MCF 10A (cell line): ENCODE data around the gene LEO1. TPM values are rescaled to one million over a fixed set of nuclear protein-coding genes. Genes with fewer than 3 reads are reported as not detected.

Source experiments
- BruUV-seq: library from RNA; stranded (reverse); fragments of 400-500 nt; replicated peaks from 2 replicates; lab custom pipeline; 2021; lab: Mats Ljungman, UMichigan
- CTCF ChIA-PET: fragments of 300-600 bp; sonication (Branson Sonifier 250); formaldehyde crosslinking; extraction: SDS; loops from one replicate; lab custom pipeline; 2021; ENCODE audit warnings: antibody characterized with exemption, inconsistent platforms; lab: Yijun Ruan, JAX
- POLR2A ChIA-PET: fragments of 300-600, 350-650 bp; sonication (Branson Sonifier 250); formaldehyde crosslinking; extraction: SDS; loops from one replicate; lab custom pipeline; 2020; ENCODE audit warnings: antibody characterized with exemption, inconsistent platforms; lab: Yijun Ruan, JAX
- DNase-seq: peaks from one replicate; pipeline ENCODE4 v3.0.0-alpha.2; 2018; ENCODE audit not compliant: unreplicated experiment
- H3K27ac Mint-ChIP-seq: one replicate; pipeline ENCODE4 v1.8.0; 2022; ENCODE audit warnings: mild to moderate bottlenecking, low read depth, mixed read lengths; ENCODE audit not compliant: unreplicated experiment
- H3K27me3 Mint-ChIP-seq: one replicate; pipeline ENCODE4 v1.8.0; 2022; ENCODE audit warnings: mixed read lengths; ENCODE audit not compliant: insufficient read depth, unreplicated experiment
- H3K36me3 Mint-ChIP-seq: one replicate; pipeline ENCODE4 v1.8.0; 2022; ENCODE audit warnings: mild to moderate bottlenecking, moderate library complexity, mixed read lengths; ENCODE audit not compliant: insufficient read depth, unreplicated experiment
- H3K4me1 Mint-ChIP-seq: one replicate; pipeline ENCODE4 v1.8.0; 2022; ENCODE audit warnings: mixed read lengths; ENCODE audit not compliant: insufficient read depth, unreplicated experiment
- H3K4me3 Mint-ChIP-seq: one replicate; pipeline ENCODE4 v1.8.0; 2022; ENCODE audit warnings: mild to moderate bottlenecking, moderate library complexity, mixed read lengths; ENCODE audit not compliant: unreplicated experiment
- H3K9me3 Mint-ChIP-seq: one replicate; pipeline ENCODE4 v1.8.0; 2022; ENCODE audit warnings: mixed read lengths; ENCODE audit not compliant: unreplicated experiment
- intact Hi-C: fragments of 100-400 bp; cut with micrococcal nuclease; formaldehyde crosslinking; loops from 2 replicates; pipeline ENCODE4 v1.14.1; 2022
- total RNA-seq: library from RNA; stranded (reverse); gene quantifications from 2 replicates; pipeline ENCODE4 v1.2.3, GENCODE V29; 2022
- TF ChIP-seq, protein P1 (sequence below): fragments of 200-600 bp; IDR thresholded peaks from one replicate; pipeline ENCODE4 v1.8.0; 2022; ENCODE audit warnings: antibody characterized with exemption, mild to moderate bottlenecking; ENCODE audit not compliant: unreplicated experiment

LEO1 gene
- total RNA-seq, 1 experiment from 2014 or later: 24.2 TPM

DNA sequence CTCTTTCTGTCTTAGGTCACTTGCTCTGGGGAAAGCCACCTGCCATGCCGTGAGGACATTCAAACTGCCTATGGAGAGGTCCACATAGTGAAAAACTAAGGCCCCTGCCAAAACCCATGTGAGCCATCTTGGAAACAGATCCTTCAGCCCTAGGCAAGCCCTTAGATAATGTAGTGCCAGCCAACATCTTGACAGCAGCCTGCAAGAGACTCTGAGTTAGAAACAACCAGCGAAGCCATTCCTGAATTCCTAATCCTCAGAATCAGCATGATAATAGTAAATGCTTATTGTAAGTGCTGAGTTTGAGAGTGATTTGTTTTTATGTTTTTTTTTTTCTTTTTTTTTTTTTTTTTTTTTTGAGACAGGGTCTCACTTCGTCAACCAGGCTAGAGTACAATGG is 40.6 kb downstream of the LEO1 start:
- ChIA-PET CTCF (interaction anchor here (0.6 kb wide), 1 partner anchor 282 kb away, joined by 3 read pairs; no protein-coding TSS in a partner anchor), POLR2A (interaction anchor here (1.7 kb wide), 1 partner anchor 10 kb away, joined by 8 read pairs; no protein-coding TSS in a partner anchor)
- Mint-ChIP-seq H3K4me1 (no peaks in the 10 kb centered on the region), H3K4me3 (no peak overlapping the region), H3K9me3 (no peaks in the 10 kb centered on the region), H3K27me3 (no peaks in the 10 kb centered on the region), H3K27ac (no peak overlapping the region), H3K36me3 (peaks cover 85% of the 10 kb centered on the region)
- intact Hi-C loops: no loop called here
- BruUV-seq: no TSS peak
- TF ChIP-seq, protein P1, sequence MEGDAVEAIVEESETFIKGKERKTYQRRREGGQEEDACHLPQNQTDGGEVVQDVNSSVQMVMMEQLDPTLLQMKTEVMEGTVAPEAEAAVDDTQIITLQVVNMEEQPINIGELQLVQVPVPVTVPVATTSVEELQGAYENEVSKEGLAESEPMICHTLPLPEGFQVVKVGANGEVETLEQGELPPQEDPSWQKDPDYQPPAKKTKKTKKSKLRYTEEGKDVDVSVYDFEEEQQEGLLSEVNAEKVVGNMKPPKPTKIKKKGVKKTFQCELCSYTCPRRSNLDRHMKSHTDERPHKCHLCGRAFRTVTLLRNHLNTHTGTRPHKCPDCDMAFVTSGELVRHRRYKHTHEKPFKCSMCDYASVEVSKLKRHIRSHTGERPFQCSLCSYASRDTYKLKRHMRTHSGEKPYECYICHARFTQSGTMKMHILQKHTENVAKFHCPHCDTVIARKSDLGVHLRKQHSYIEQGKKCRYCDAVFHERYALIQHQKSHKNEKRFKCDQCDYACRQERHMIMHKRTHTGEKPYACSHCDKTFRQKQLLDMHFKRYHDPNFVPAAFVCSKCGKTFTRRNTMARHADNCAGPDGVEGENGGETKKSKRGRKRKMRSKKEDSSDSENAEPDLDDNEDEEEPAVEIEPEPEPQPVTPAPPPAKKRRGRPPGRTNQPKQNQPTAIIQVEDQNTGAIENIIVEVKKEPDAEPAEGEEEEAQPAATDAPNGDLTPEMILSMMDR: no peak
- DNase-seq: no peak

DNA sequence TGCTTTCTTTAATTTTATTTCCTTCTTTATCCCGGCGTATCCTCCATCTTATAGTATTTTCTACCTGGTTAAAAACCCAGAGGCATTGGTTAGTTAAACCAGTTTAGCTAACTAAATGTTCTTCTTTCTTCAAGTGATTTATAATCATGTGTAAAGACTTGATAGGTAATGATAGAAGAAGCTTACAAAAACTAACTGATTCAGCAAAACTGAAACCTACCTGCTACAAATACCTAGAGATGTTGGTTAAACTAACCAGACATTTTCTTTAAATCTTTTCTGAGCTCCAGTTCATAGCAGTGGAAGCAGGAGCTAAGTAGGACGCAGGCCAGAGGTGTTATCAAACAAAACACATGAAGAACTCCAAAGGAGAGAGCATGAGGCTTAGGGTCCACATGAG is 44.8 kb downstream of the LEO1 start:
- Mint-ChIP-seq H3K27me3 (no peaks in the 10 kb centered on the region), H3K4me3 (no peak overlapping the region), H3K27ac (peak overlapping the region; percentile 59), H3K4me1 (no peaks in the 10 kb centered on the region), H3K36me3 (peaks cover 97% of the 10 kb centered on the region), H3K9me3 (no peaks in the 10 kb centered on the region)
- ChIA-PET CTCF (no interaction called here), POLR2A (interaction anchor here (1.2 kb wide), 1 partner anchor 12 kb away, joined by 4 read pairs; no protein-coding TSS in a partner anchor)
- no TSS peak for BruUV-seq
- no peak for DNase-seq
- TF ChIP-seq, protein P1: no peak
- intact Hi-C loops: no loop called here

DNA sequence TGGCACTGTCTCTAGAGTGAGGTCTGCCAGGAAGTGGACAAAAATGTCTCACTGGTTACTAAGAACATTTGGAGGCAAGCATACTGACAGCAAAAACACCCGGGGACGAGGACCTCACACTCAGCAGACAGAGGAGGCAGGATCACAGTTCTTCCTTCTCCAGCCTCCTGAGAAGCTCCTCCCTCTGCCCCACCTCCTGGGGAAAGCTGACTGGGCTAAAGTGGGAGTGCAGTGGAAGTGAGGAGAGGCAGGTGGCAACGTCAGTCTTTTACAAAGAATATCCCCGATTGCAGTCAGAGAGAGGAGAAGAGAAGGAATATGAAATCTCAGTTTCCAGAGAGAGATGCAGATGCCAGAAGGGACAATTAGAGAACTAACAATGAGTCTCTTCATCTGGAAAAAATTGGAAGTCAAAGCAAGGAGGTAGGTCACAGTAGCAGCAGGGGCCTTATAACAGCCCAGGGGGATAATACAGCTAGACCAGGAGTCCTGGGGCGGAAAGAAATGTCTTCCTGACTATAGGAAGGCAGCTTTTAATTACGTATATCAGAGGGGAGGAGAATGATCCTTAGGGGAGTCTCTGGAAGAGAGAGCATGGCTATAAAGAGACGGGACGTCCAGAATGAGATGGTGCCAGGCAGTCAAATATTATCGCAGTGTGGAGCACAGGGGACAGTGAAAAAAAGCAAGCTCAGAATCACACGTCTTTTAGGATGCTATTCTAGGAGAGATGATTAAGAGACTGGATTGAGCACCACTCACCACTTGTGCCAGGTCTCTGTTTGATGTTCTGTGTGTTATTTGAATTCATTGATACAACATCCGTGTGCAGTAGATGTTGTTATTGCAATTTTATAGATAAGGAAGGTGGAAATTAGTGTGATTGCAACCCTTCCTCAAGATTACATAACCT is 47.2 kb downstream of the LEO1 start:
- no TSS peak for BruUV-seq
- Mint-ChIP-seq H3K9me3 (no peaks in the 10 kb centered on the region), H3K27me3 (no peaks in the 10 kb centered on the region), H3K36me3 (peaks cover 96% of the 10 kb centered on the region), H3K27ac (no peak overlapping the region), H3K4me1 (no peaks in the 10 kb centered on the region), H3K4me3 (no peak overlapping the region)
- ChIA-PET POLR2A (interaction anchor here (0.9 to 1.3 kb wide), 2 partner anchors 16 to 32 kb away, joined by 3 read pairs; no protein-coding TSS in a partner anchor), CTCF (interaction anchor here (0.6 to 1.5 kb wide), 2 partner anchors 18 to 386 kb away, joined by 3 to 4 read pairs; no protein-coding TSS in a partner anchor)
- intact Hi-C loops: no loop called here
- TF ChIP-seq, protein P1: no peak
- DNase-seq: no peak

DNA sequence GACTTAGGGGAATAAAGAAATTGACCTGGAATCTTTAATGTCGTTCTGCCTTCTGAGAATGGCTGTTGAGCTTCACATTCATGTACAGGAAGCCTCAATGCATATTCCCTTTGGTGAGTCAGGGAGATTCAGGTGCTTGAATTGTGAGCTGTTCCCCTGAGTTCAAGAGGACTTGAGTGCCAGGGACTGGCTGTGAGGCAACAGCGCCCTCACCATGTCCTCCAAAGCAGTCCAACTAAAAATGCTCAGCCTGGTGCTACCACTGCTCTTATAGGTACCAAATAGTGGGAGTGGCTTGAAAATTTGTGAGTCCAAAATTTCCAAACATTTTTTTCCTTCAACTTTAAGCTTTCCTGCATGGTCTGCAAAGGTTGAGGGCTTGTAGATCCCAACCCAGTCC is 54.1 kb downstream of the LEO1 start:
- Mint-ChIP-seq H3K4me1 (no peaks in the 10 kb centered on the region), H3K9me3 (no peaks in the 10 kb centered on the region), H3K27ac (no peak overlapping the region), H3K36me3 (peaks cover 92% of the 10 kb centered on the region), H3K4me3 (no peak overlapping the region), H3K27me3 (no peaks in the 10 kb centered on the region)
- POLR2A ChIA-PET: interaction anchor here (1.0 kb wide), 2 partner anchors 19 to 228 kb away, joined by 3 read pairs; no protein-coding TSS in a partner anchor
- CTCF ChIA-PET: interaction anchor here (0.6 to 1.9 kb wide), 9 partner anchors 11 to 363 kb away, joined by 3 to 8 read pairs (median 4); no protein-coding TSS in a partner anchor
- BruUV-seq: no TSS peak
- DNase-seq: peak; percentile 63
- TF ChIP-seq, protein P1: peak; percentile 35
- intact Hi-C loops: no loop called here
